GM12891 (cell line): ENCODE measurements around the gene EIF5A.

Experiments
- DNase-seq: peaks from one replicate; pipeline ENCODE4 v3.0.0; 2011; ENCODE audit warnings: low spot score; ENCODE audit not compliant: insufficient read length
- FAIRE-seq: peaks from 2 replicates; lab custom pipeline; 2011; peaks lifted over from hg19 to GRCh38; lab: Jason Lieb, UNC
- PAX5 ChIP-seq: IDR thresholded peaks from 2 replicates; pipeline ENCODE4 v1.6.1; 2011; ENCODE audit warnings: low read length, moderate library complexity, mild to moderate bottlenecking; ENCODE audit not compliant: insufficient read depth, severe bottlenecking
- POLR2A ChIP-seq: IDR thresholded peaks from 2 replicates; pipeline ENCODE4 v1.6.1; 2011; ENCODE audit warnings: low read depth, low read length, control low read depth
- POLR2AphosphoS5 ChIP-seq: IDR thresholded peaks from 2 replicates; pipeline ENCODE4 v1.6.1; 2011; ENCODE audit warnings: low read depth, low read length, control low read depth
- POU2F2 ChIP-seq: IDR thresholded peaks from 2 replicates; pipeline ENCODE4 v1.6.1; 2011; ENCODE audit warnings: low read depth, mild to moderate bottlenecking, control low read depth, low read length, moderate library complexity
- SPI1 ChIP-seq: IDR thresholded peaks from 2 replicates; pipeline ENCODE4 v1.6.1; 2011; ENCODE audit warnings: low read depth, low read length, control low read depth
- TAF1 ChIP-seq: IDR thresholded peaks from 2 replicates; pipeline ENCODE4 v1.6.1; 2011; ENCODE audit warnings: low read depth, low read length, control low read depth

Gene EIF5A

DNA sequence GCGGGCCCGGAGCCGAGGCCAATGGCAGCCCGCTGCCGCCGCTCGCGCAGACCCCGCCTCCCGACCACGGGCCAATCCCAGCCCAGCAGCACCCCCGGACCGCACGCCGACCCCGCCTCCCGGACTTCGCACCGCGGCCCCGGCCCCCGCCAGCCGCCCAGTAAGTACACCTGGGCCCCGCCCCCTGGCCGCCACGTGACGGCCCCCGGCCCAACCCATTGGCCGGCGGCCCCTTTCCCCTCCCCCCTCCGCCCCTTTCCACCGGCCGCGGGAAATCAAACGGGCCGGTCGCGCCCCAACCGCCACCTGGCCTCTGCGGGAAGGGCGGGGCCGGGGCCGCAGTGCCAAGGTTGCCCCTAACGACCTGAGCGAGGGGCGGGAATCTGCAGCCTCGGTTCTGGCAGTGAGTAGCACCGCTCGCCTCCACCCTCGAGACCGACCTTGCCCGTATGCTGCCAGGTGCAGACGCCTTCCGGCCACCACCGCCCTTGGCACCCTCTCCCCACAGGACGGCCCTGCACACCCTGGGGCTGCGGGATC is 12.7 kb upstream of the EIF5A start, which contains the start of gene YBX2:
TSS of gene YBX2 (minus strand) at position 26 of the 540 bp plus-strand sequence. CDS start 139 bp downstream, outside the sequence.
- DNase-seq (peak; percentile 91), FAIRE-seq (peak; percentile 75)
- TF ChIP-seq POU2F2, result no peak
- TF ChIP-seq POLR2AphosphoS5, result no peak
- no peak for TF ChIP-seq SPI1

DNA sequence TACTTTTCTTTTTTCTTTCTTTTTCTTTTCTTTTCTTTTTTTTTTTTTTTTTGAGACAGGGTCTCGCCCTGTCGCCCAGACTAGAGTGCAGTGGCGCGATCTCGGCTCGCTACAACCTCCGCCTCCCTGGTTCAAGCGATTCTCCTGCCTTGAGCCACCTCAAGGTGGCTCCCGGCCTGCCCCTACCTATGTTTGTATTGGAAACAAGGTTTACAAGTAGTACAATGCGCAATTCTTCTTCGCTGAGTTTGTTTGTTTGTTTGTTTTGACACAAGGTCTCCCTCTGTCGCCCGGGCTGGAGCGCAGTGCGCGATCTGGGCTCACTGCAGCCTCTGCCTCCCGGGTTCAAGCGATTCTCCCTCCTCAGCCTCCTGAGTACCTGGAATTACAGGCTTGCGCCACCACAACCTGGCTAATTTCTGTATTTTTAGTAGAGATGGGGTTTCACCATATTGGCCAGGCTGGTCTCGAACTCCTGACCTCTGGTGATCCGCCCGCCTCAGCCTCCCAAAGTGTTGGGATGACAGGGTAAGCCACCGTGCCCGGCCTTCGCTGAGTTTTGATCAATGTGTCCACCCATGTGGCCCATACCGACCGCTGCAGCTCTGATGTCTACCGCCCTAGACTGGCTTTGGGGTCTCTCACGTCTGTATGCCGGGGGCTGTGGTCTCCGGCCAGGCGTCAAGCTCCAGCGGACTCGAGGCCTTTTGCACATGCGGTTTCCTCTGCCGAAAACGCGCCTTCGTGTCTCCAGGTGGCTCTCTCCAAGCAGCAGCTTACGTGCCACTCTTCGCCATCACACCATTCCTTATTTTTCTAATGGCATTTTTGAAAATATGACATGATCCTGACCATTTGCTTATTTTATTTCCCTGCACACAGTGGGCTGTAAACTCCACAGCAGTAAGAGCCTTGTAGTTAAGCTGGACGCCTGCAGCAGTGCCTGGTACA is 11.9 kb upstream of the EIF5A start:
- peak; percentile 65 for FAIRE-seq
- DNase-seq, result no peak
- TF ChIP-seq PAX5, result no peak
- TF ChIP-seq SPI1, result no peak
- no peak for TF ChIP-seq TAF1
- no peak for TF ChIP-seq POLR2A
- no peak for TF ChIP-seq POLR2AphosphoS5
- TF ChIP-seq POU2F2, result no peak

- peak; percentile 91 for FAIRE-seq
- no peak for TF ChIP-seq POLR2AphosphoS5
- no peak for TF ChIP-seq SPI1
- TF ChIP-seq PAX5, result no peak
- no peak for TF ChIP-seq TAF1
- TF ChIP-seq POU2F2, result no peak
- TF ChIP-seq POLR2A, result no peak
- DNase-seq, result peak; percentile 84
These were observed 11.1 kb upstream of the EIF5A start for GRCh38 chr17:7296189-7296861.

DNA sequence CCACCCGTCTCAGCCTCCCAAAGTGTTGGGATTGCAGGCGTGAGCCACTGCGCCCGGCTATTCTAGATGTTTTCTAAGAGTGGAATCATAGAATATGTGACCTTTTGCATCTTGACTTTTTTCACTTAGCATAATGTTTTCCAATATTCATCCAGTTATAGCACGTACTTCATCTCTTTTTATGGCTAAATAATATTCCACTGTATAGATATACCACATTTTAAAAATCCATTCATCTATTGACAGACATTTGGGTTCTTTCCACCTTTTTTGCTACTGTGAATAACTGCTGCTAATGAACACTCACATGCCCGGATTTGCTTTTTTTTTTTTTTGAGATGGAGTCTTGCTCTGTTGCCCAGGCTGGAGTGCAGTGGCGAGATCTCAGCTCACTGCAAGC is 3.2 kb upstream of the EIF5A start:
- no peak for FAIRE-seq
- no peak for DNase-seq
- TF ChIP-seq POLR2A (no peak), POU2F2 (no peak), POLR2AphosphoS5 (no peak), PAX5 (no peak), SPI1 (no peak), TAF1 (no peak)

DNA sequence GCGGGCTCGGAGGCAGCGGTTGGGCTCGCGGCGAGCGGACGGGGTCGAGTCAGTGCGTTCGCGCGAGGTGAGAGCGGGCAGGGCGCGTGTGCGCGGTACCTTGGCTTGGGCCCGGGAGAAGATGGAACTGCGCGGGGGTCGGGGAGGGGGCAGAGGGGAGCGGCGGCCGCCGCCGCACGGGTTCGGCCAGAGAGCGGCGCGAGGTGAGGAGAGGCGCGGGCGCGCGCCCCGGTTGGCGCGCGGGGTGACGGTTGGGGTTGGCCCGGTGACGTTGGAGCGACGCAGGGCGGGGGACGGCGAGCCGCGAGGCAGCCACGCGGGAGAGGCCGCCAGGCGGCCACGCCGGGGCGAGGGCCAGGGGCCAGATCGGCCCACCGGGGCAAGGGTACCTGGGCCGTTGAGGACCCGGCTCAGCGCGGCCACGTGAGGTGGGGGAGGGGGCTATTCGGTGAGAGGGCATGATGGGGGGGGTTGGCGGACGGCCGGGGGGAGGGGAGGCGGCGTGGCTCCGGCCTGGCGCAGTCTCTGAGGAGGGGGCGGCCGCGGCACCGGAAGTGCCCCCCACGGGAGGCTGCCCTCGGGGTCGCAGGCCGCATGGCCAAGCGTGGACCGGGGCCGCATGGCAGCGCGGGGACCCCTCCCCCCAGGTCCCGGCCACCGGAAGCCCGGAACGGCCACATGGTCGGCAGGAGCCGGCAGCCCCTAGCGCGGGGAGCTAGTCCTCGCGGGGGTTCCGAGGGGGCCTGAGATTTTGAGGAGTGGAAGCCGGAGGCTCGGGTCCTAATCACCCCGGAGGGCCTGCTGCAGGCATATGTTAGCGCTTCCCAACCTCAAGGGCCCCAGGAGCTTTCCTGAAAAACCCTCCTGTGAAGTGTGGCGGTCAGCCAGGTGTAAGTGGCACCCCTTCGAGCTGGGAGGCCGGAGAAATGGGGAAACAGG is 527 bp downstream of the EIF5A start:
- no peak for DNase-seq
- no peak for FAIRE-seq
- 0 out of 2 replicates have a peak, but pooled peaks have one; percentile 8 for TF ChIP-seq POLR2A
- TF ChIP-seq POU2F2, result no peak

- DNase-seq (no peak), FAIRE-seq (peak; percentile 75)
- TF ChIP-seq POLR2A (peak; percentile 76), SPI1 (no peak), TAF1 (no peak; the same call in 1 of the 2 replicates), POLR2AphosphoS5 (peak; percentile 89), POU2F2 (peak; percentile 48)
These were observed 1.4 kb downstream of the EIF5A start for GRCh38 chr17:7308625-7309433.

DNA sequence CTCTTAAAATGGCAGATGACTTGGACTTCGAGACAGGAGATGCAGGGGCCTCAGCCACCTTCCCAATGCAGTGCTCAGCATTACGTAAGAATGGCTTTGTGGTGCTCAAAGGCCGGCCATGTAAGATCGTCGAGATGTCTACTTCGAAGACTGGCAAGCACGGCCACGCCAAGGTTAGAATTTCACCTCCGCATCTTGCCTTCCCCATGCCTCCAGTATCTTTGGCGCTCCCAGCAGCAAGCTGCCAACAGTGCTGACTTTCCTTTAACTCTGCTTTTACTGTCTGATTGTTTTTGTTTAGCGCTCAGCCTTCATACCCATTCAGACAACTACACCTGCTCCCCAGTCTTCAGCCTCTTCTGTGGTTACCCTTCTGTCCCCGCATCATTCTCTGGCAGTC is 2.2 kb downstream of the EIF5A start:
- FAIRE-seq (no peak), DNase-seq (no peak)
- no peak for TF ChIP-seq SPI1
- TF ChIP-seq POLR2AphosphoS5, result 0 out of 2 replicates have a peak, but pooled peaks have one; percentile 21

- DNase-seq (no peak), FAIRE-seq (no peak)
- TF ChIP-seq POLR2A (peak; percentile 63), SPI1 (no peak), POLR2AphosphoS5 (0 out of 2 replicates have a peak, but pooled peaks have one; percentile 27)
These were observed 3.8 kb downstream of the EIF5A start for GRCh38 chr17:7311110-7311705.
